AG10803 (cell line): ENCODE data around the gene ATF2.
A peak's percentile ranks its signal among the peaks of the same experiment; 100 is the strongest.

Experiments
- DNase-seq: peaks from one replicate; pipeline ENCODE4 v3.0.0; 2010; ENCODE audit warnings: low read depth
- H3K4me3 ChIP-seq: 2 replicates; pipeline ENCODE4 v1.5.1; 2011; ENCODE audit warnings: mild to moderate bottlenecking, low read length, control low read depth
- TF ChIP-seq, protein P1 (sequence below): conservative IDR thresholded peaks from 2 replicates; pipeline ENCODE4 v1.5.1; 2011; ENCODE audit warnings: mild to moderate bottlenecking, low read length, control low read depth, inconsistent platforms

ATF2 gene

GRCh38 chr2:175048275-175048674 lies 119.7 kb downstream of the ATF2 start:
- no peak overlapping the region for H3K4me3 ChIP-seq
- DNase-seq = no peak
- TF ChIP-seq, protein P1, sequence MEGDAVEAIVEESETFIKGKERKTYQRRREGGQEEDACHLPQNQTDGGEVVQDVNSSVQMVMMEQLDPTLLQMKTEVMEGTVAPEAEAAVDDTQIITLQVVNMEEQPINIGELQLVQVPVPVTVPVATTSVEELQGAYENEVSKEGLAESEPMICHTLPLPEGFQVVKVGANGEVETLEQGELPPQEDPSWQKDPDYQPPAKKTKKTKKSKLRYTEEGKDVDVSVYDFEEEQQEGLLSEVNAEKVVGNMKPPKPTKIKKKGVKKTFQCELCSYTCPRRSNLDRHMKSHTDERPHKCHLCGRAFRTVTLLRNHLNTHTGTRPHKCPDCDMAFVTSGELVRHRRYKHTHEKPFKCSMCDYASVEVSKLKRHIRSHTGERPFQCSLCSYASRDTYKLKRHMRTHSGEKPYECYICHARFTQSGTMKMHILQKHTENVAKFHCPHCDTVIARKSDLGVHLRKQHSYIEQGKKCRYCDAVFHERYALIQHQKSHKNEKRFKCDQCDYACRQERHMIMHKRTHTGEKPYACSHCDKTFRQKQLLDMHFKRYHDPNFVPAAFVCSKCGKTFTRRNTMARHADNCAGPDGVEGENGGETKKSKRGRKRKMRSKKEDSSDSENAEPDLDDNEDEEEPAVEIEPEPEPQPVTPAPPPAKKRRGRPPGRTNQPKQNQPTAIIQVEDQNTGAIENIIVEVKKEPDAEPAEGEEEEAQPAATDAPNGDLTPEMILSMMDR = no peak

GRCh38 chr2:175039490-175039889 lies 128.5 kb downstream of the ATF2 start:
- TF ChIP-seq, protein P1 = no peak
- H3K4me3 ChIP-seq = no peak overlapping the region
- DNase-seq = no peak

DNA sequence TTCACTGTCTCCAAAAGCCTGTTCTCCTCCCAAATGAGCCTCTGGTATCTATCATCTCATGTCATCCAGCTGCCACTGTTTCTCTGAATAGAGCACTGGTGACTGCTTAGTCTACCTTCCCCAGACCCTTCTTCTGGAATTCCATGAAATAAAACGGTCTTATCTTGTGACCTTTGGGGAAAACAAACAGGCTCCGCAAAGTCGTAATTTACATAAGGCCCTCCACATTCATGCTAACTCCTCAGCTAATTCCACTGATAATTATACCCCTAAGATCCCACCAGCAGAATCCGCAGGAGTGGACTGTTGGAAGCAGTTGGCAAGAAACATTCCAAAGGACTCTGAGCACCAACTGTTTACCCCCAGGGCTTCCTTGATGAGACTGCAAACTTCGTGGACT lies 129.0 kb downstream of the ATF2 start:
- DNase-seq = no peak
- no peak overlapping the region for H3K4me3 ChIP-seq
- TF ChIP-seq, protein P1 = no peak

GRCh38 chr2:175037941-175038340 lies 130.1 kb downstream of the ATF2 start:
- H3K4me3 ChIP-seq = no peak overlapping the region
- no peak for DNase-seq
- TF ChIP-seq, protein P1 = no peak

GRCh38 chr2:175036582-175037018 lies 131.4 kb downstream of the ATF2 start:
- H3K4me3 ChIP-seq = no peak overlapping the region
- TF ChIP-seq, protein P1 = peak; percentile 59
- DNase-seq = peak; percentile 25

- TF ChIP-seq, protein P1 = no peak
These were observed 132.2 kb downstream of the ATF2 start for GRCh38 chr2:175035806-175036205.

DNA sequence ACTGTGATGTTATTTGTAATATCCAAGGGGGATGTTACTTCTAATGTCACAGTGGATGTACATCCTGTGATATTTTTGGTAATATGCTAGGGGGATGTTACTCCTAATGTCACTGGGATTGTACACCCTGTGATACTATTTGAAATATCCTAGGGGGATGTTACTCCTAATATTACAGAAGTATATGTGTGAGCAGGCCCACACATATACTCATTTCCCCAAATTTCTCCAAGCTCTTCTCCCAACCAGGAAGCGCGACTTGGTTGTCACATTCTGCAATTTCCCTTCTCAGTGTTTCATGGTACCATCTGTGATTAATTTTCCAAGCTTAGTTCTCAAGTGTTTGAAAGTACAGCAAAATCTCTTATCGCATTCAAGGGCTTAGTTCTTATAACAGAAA lies 133.3 kb downstream of the ATF2 start:
- TF ChIP-seq, protein P1 = no peak
- DNase-seq = no peak
- no peak overlapping the region for H3K4me3 ChIP-seq

More at GRCh38 chr2:175035806-175036205, 132.2 kb downstream of the ATF2 start:
- no peak overlapping the region for H3K4me3 ChIP-seq
- DNase-seq = no peak
